ENCODE data around the gene SAMD4A.

Gene SAMD4A

GRCh38 chr14:54727929-54728328 is 161.0 kb downstream of the SAMD4A start:
- H3K27ac Mint-ChIP-seq = no peak overlapping the region
- no peaks in the 10 kb centered on the region for H3K36me3 Mint-ChIP-seq (ENCODE audit: low read depth)
- peaks cover 13% of the 10 kb centered on the region for H3K4me1 Mint-ChIP-seq (ENCODE audit: low read depth)

GRCh38 chr14:54728700-54729527 is 162.0 kb downstream of the SAMD4A start:
- peaks cover 68% of the 10 kb centered on the region for H3K27me3 Mint-ChIP-seq (ENCODE audit: low read depth)
- H3K4me3 Mint-ChIP-seq = no peak overlapping the region

More at GRCh38 chr14:54727929-54728328, 161.0 kb downstream of the SAMD4A start:
- Mint-ChIP-seq H3K27me3 (ENCODE audit: low read depth) (peaks cover 69% of the 10 kb centered on the region), H3K4me3 (no peak overlapping the region), H3K9me3 (no peaks in the 10 kb centered on the region)

GRCh38 chr14:54730156-54730961 is 163.4 kb downstream of the SAMD4A start:
- H3K4me1 Mint-ChIP-seq (ENCODE audit: low read depth) = peaks cover 15% of the 10 kb centered on the region
- no peaks in the 10 kb centered on the region for H3K9me3 Mint-ChIP-seq
- H3K4me3 Mint-ChIP-seq = peak overlapping the region; percentile 37
- H3K27me3 Mint-ChIP-seq (ENCODE audit: low read depth) = peaks cover 64% of the 10 kb centered on the region
- H3K27ac Mint-ChIP-seq = peak overlapping the region; percentile 62
- H3K36me3 Mint-ChIP-seq (ENCODE audit: low read depth) = no peaks in the 10 kb centered on the region

More at GRCh38 chr14:54728700-54729527, 162.0 kb downstream of the SAMD4A start:
- H3K36me3 Mint-ChIP-seq (ENCODE audit: low read depth) = no peaks in the 10 kb centered on the region
- no peaks in the 10 kb centered on the region for H3K9me3 Mint-ChIP-seq
- H3K4me1 Mint-ChIP-seq (ENCODE audit: low read depth) = peaks cover 15% of the 10 kb centered on the region
- no peak overlapping the region for H3K27ac Mint-ChIP-seq

- Mint-ChIP-seq H3K27ac (no peak overlapping the region), H3K27me3 (ENCODE audit: low read depth) (peaks cover 48% of the 10 kb centered on the region), H3K9me3 (no peaks in the 10 kb centered on the region), H3K4me1 (ENCODE audit: low read depth) (peaks cover 29% of the 10 kb centered on the region), H3K4me3 (no peak overlapping the region), H3K36me3 (ENCODE audit: low read depth) (no peaks in the 10 kb centered on the region)
Observed at GRCh38 chr14:54734966-54735365, 168.0 kb downstream of the SAMD4A start.

- Mint-ChIP-seq H3K4me1 (ENCODE audit: low read depth) (peaks cover 24% of the 10 kb centered on the region), H3K27me3 (ENCODE audit: low read depth) (peaks cover 48% of the 10 kb centered on the region), H3K9me3 (no peaks in the 10 kb centered on the region), H3K4me3 (no peak overlapping the region), H3K27ac (no peak overlapping the region), H3K36me3 (ENCODE audit: low read depth) (no peaks in the 10 kb centered on the region)
Observed at GRCh38 chr14:54735424-54735823, 168.5 kb downstream of the SAMD4A start.

- Mint-ChIP-seq H3K27ac (no peak overlapping the region), H3K9me3 (no peaks in the 10 kb centered on the region), H3K4me3 (no peak overlapping the region), H3K36me3 (ENCODE audit: low read depth) (no peaks in the 10 kb centered on the region), H3K4me1 (ENCODE audit: low read depth) (peaks cover 28% of the 10 kb centered on the region), H3K27me3 (ENCODE audit: low read depth) (peaks cover 54% of the 10 kb centered on the region)
Observed at GRCh38 chr14:54737132-54737711, 170.3 kb downstream of the SAMD4A start.

GRCh38 chr14:54738009-54738408 is 171.1 kb downstream of the SAMD4A start:
- H3K4me1 Mint-ChIP-seq (ENCODE audit: low read depth) = peaks cover 35% of the 10 kb centered on the region
- no peaks in the 10 kb centered on the region for H3K36me3 Mint-ChIP-seq (ENCODE audit: low read depth)
- H3K27ac Mint-ChIP-seq = no peak overlapping the region
- no peaks in the 10 kb centered on the region for H3K9me3 Mint-ChIP-seq
- no peak overlapping the region for H3K4me3 Mint-ChIP-seq
- H3K27me3 Mint-ChIP-seq (ENCODE audit: low read depth) = peaks cover 50% of the 10 kb centered on the region

GRCh38 chr14:54739514-54739913 is 172.6 kb downstream of the SAMD4A start:
- Mint-ChIP-seq H3K4me1 (ENCODE audit: low read depth) (peaks cover 36% of the 10 kb centered on the region), H3K4me3 (no peak overlapping the region), H3K9me3 (no peaks in the 10 kb centered on the region), H3K27me3 (ENCODE audit: low read depth) (peaks cover 45% of the 10 kb centered on the region), H3K27ac (no peak overlapping the region), H3K36me3 (ENCODE audit: low read depth) (no peaks in the 10 kb centered on the region)

- Mint-ChIP-seq H3K27me3 (ENCODE audit: low read depth) (peaks cover 34% of the 10 kb centered on the region), H3K27ac (no peak overlapping the region), H3K9me3 (no peaks in the 10 kb centered on the region), H3K36me3 (ENCODE audit: low read depth) (no peaks in the 10 kb centered on the region), H3K4me1 (ENCODE audit: low read depth) (peaks cover 28% of the 10 kb centered on the region), H3K4me3 (no peak overlapping the region)
Observed at GRCh38 chr14:54742492-54743350, 175.8 kb downstream of the SAMD4A start.

- Mint-ChIP-seq H3K4me1 (ENCODE audit: low read depth) (peaks cover 22% of the 10 kb centered on the region), H3K27ac (no peak overlapping the region), H3K36me3 (ENCODE audit: low read depth) (no peaks in the 10 kb centered on the region), H3K4me3 (no peak overlapping the region), H3K27me3 (ENCODE audit: low read depth) (peaks cover 30% of the 10 kb centered on the region), H3K9me3 (no peaks in the 10 kb centered on the region)
Observed at GRCh38 chr14:54743382-54743781, 176.5 kb downstream of the SAMD4A start.

GRCh38 chr14:54746019-54746418 is 179.1 kb downstream of the SAMD4A start:
- Mint-ChIP-seq H3K36me3 (ENCODE audit: low read depth) (no peaks in the 10 kb centered on the region), H3K4me3 (no peak overlapping the region), H3K9me3 (no peaks in the 10 kb centered on the region), H3K4me1 (ENCODE audit: low read depth) (peaks cover 18% of the 10 kb centered on the region), H3K27ac (no peak overlapping the region), H3K27me3 (ENCODE audit: low read depth) (peaks cover 40% of the 10 kb centered on the region)

GRCh38 chr14:54747616-54748015 is 180.7 kb downstream of the SAMD4A start:
- Mint-ChIP-seq H3K27ac (no peak overlapping the region), H3K4me1 (ENCODE audit: low read depth) (peaks cover 9% of the 10 kb centered on the region), H3K36me3 (ENCODE audit: low read depth) (no peaks in the 10 kb centered on the region), H3K27me3 (ENCODE audit: low read depth) (peaks cover 35% of the 10 kb centered on the region), H3K4me3 (no peak overlapping the region), H3K9me3 (no peaks in the 10 kb centered on the region)

- H3K27ac Mint-ChIP-seq = no peak overlapping the region
- H3K4me1 Mint-ChIP-seq (ENCODE audit: low read depth) = peaks cover 2% of the 10 kb centered on the region
- H3K4me3 Mint-ChIP-seq = no peak overlapping the region
- no peaks in the 10 kb centered on the region for H3K36me3 Mint-ChIP-seq (ENCODE audit: low read depth)
- H3K9me3 Mint-ChIP-seq = no peaks in the 10 kb centered on the region
- peaks cover 39% of the 10 kb centered on the region for H3K27me3 Mint-ChIP-seq (ENCODE audit: low read depth)
Observed at GRCh38 chr14:54749180-54749579, 182.3 kb downstream of the SAMD4A start.

- Mint-ChIP-seq H3K4me3 (no peak overlapping the region), H3K27me3 (ENCODE audit: low read depth) (peaks cover 37% of the 10 kb centered on the region), H3K4me1 (ENCODE audit: low read depth) (peaks cover 2% of the 10 kb centered on the region), H3K9me3 (no peaks in the 10 kb centered on the region), H3K27ac (no peak overlapping the region), H3K36me3 (ENCODE audit: low read depth) (no peaks in the 10 kb centered on the region)
Observed at GRCh38 chr14:54749727-54750126, 182.8 kb downstream of the SAMD4A start.
